Adrenal gland (tissue), 12 donors: ENCODE results near the gene ZNF2. TPM values are rescaled to one million over a fixed set of nuclear protein-coding genes. Genes with fewer than 3 reads are reported as not detected.

Source experiments
- DNase-seq, 7 donors: peaks; one replicate each; pipeline ENCODE4 v3.0.0-alpha.2; 2019 to 2020
- H3K27ac ChIP-seq, 5 donors: fragments of 200-600 bp; sonication (generic) in 4 of 5; 1 replicate in 3 of 5; 2 replicates in 2 of 5; pipeline versions ENCODE4 v1.5.1 to v1.8.0; 2016 to 2020; ENCODE audit warnings: mild to moderate bottlenecking in 1 of 5
- H3K27me3 ChIP-seq: fragments of 200-600 bp; 2 replicates; pipeline ENCODE4 v1.8.0; 2021
- H3K36me3 ChIP-seq, 2 donors: fragments of 200-600 bp; replicated peaks in 1 of 2; 1 replicate in 1 of 2; 2 replicates in 1 of 2; pipeline versions ENCODE4 v1.5.1 to v1.8.0; 2018 to 2022
- H3K4me1 ChIP-seq, 2 donors: fragments of 200-600 bp; replicated peaks in 1 of 2; 1 replicate in 1 of 2; 2 replicates in 1 of 2; pipeline versions ENCODE4 v1.5.1 to v1.8.0; 2018 to 2021
- H3K4me3 ChIP-seq, 4 donors: fragments of 200-600 bp; sonication (generic) in 3 of 4; one replicate each; pipeline ENCODE4 v1.5.1; 2016 to 2018
- H3K9me3 ChIP-seq, 3 donors: fragments of 200-600 bp; sonication (generic) in 1 of 3; replicated peaks in 1 of 3; 1 replicate in 2 of 3; 2 replicates in 1 of 3; pipeline versions ENCODE4 v1.5.1 to v1.8.0; 2016 to 2021
- CTCF ChIP-seq, 6 experiments: fragments of 450-650 bp in 4 of 6; fragments of 200-600 bp in 2 of 6; sonication (generic) in 1 of 6; IDR thresholded peaks; 1 replicate in 5 of 6; 2 replicates in 1 of 6; pipeline versions ENCODE4 v1.5.1 to v1.8.0; 2016 to 2021; ENCODE audit warnings: antibody characterized with exemption in 6 of 6, mild to moderate bottlenecking in 2 of 6, moderate library complexity in 1 of 6
- POLR2A ChIP-seq, 2 donors: fragments of 450-650 bp; IDR thresholded peaks; one replicate each; pipeline ENCODE4 v1.6.1; 2017; ENCODE audit warnings: antibody characterized with exemption in 2 of 2, mild to moderate bottlenecking in 2 of 2, moderate library complexity in 1 of 2
- WGBS, 4 donors: extraction: QIAGEN DNeasy Blood & Tissue Kit in 2 of 4; methylation state at CpG; one replicate each; pipeline versions ENCODE4 v1.1.5 to v1.1.7; 2013 to 2017; 5-methylcytosine and 5-hydroxymethylcytosine counted together
- intact Hi-C, 2 donors: fragments of 100-400 bp; cut with DNase I; formaldehyde crosslinking; loops; one replicate each; pipeline versions ENCODE4 v1.14.1 to v1.15.0; 2022 to 2023
- polyA plus RNA-seq, 3 donors: library from polyadenylated mRNA; stranded (reverse); fragments of 200-250 nt in 2 of 3; fragments of 350-450 nt in 1 of 3; fragmentation: Illumina TruSeq in 1 of 3; extraction: RNeasy Lipid Tissue Mini Kit (QIAGEN cat#74804) in 1 of 3; gene quantifications; one replicate each; pipeline ENCODE4 v1.2.3, GENCODE V29; 2013 to 2014
- total RNA-seq, 9 donors: library from RNA; depleted of rRNA in 4 of 9; stranded (reverse); fragments of >200 nt in 4 of 9; fragments of 120-200 nt in 1 of 9; fragmentation: NEBNext Ultra II Directional in 1 of 9; extraction: Animal tissue kit (Norgen Biotek cat#: 25700) in 1 of 9; gene quantifications; one replicate each; pipeline versions ENCODE4 v1.1.0 to v1.2.4, GENCODE V29; 2013 to 2023
- donor health status: healthy with polysubstance abuse.
- donor health status: Bipolar disorder and iron deficiency.
- donor health status: DM: yes; HTN: yes; CAD: no.
- donor health status: DM: no; HTN: no; CAD: no.
- donor health status: DM: no; HTN: no; CAD: no.
- donor health status: DM: yes; HTN: yes; CAD: no.

Gene ZNF2
- total and polyA plus RNA-seq, 12 donors = 1.8 to 9.3 (median 5.2) TPM

- TF ChIP-seq POLR2A (IDR thresholded peaks at IDR 0.05) (no peak), CTCF (IDR thresholded peaks at IDR 0.05) (no peak)
- intact Hi-C loops = no loop called here
- no peaks in the 10 kb centered on the region for H3K36me3 ChIP-seq
- no peaks in the 10 kb centered on the region for H3K27me3 ChIP-seq
- peaks cover 0 to 7% (median 7%) of the 10 kb centered on the region in 3 donors for H3K9me3 ChIP-seq
- DNase-seq = no peak
- no peak overlapping the region for H3K27ac ChIP-seq
- WGBS, 4 donors = 75 to 84% (median 80%) methylated on average over 6 of the region's 6 CpGs
- peak overlapping the region in 2 of 4 donors; percentile 61 to 81 for H3K4me3 ChIP-seq
- peaks cover 0 to 11% of the 10 kb centered on the region in 2 donors for H3K4me1 ChIP-seq
Observed at GRCh38 chr2:95208106-95208505, 42.5 kb downstream of the ZNF2 start.

- Histone ChIP-seq H3K4me3 (no peak overlapping the region), H3K4me1 (no peaks in the 10 kb centered on the region), H3K36me3 (no peaks in the 10 kb centered on the region), H3K27ac (no peak overlapping the region), H3K27me3 (no peaks in the 10 kb centered on the region), H3K9me3 (peaks cover 0 to 75% (median 34%) of the 10 kb centered on the region in 3 donors)
- intact Hi-C loops = no loop called here
- DNase-seq = no peak
- TF ChIP-seq CTCF (IDR thresholded peaks at IDR 0.05) (no peak), POLR2A (IDR thresholded peaks at IDR 0.05) (no peak)
- 94 to 98% (median 96%) methylated on average over 6 of the region's 6 CpGs for WGBS, 4 donors
Observed at GRCh38 chr2:95215018-95215612, 49.5 kb downstream of the ZNF2 start.

GRCh38 chr2:95220449-95220848, 54.8 kb downstream of the ZNF2 start:
- Histone ChIP-seq H3K4me1 (no peaks in the 10 kb centered on the region), H3K27me3 (no peaks in the 10 kb centered on the region), H3K36me3 (no peaks in the 10 kb centered on the region), H3K27ac (no peak overlapping the region), H3K4me3 (no peak overlapping the region), H3K9me3 (peaks cover 0 to 69% (median 7%) of the 10 kb centered on the region in 3 donors)
- 94 to 96% (median 95%) methylated on average over 3 of the region's 3 CpGs for WGBS, 4 donors
- DNase-seq = no peak
- TF ChIP-seq POLR2A (IDR thresholded peaks at IDR 0.05) (no peak), CTCF (IDR thresholded peaks at IDR 0.05) (no peak)
- intact Hi-C loops = no loop called here

GRCh38 chr2:95225658-95226057, 60.0 kb downstream of the ZNF2 start:
- no peak for DNase-seq
- Histone ChIP-seq H3K4me3 (no peak overlapping the region), H3K9me3 (peaks cover 0 to 22% (median 0%) of the 10 kb centered on the region in 3 donors), H3K27ac (no peak overlapping the region), H3K4me1 (no peaks in the 10 kb centered on the region), H3K27me3 (no peaks in the 10 kb centered on the region), H3K36me3 (no peaks in the 10 kb centered on the region)
- TF ChIP-seq POLR2A (IDR thresholded peaks at IDR 0.05) = no peak
- TF ChIP-seq CTCF (IDR thresholded peaks at IDR 0.05) = no peak
- intact Hi-C loops = no loop called here
